Panc1 (cell line): Measurements from ENCODE around the gene TBC1D21. TPM values are rescaled to one million over a fixed set of nuclear protein-coding genes. Genes with fewer than 3 reads are reported as not detected.

ENCODE experiments used
- ATAC-seq: fragments of 200-7000 bp; cut with Tn5 transposase; 2 replicates; pipeline ENCODE4 v1.9.1; 2020; ENCODE audit warnings: mild to moderate bottlenecking, moderate library complexity
- BruUV-seq: library from RNA; stranded (reverse); fragments of 400-500 nt; replicated peaks from 2 replicates; lab custom pipeline; 2021; lab: Mats Ljungman, UMichigan
- CTCF ChIA-PET: fragments of 300-600 bp; sonication (Branson Sonifier 250); formaldehyde crosslinking; loops from one replicate; lab custom pipeline; 2022; ENCODE audit warnings: antibody characterized with exemption; lab: Charles Lee
- POLR2A ChIA-PET: fragments of 300-600 bp; sonication (Branson Sonifier 250); formaldehyde crosslinking; loops from one replicate; lab custom pipeline; 2022; ENCODE audit warnings: antibody characterized with exemption; lab: Charles Lee
- DNase-seq: peaks from one replicate; pipeline ENCODE4 v3.0.0-alpha.2; 2010; ENCODE audit warnings: low read depth, low spot score
- H3K27ac ChIP-seq: 2 replicates; pipeline ENCODE4 v1.5.1; 2011; ENCODE audit warnings: mild to moderate bottlenecking, low read length, inconsistent platforms
- H3K27me3 ChIP-seq: fragments of 200-500 bp; sonication (Bioruptor generic); 2 replicates; pipeline ENCODE4 v1.6.0; 2014; ENCODE audit warnings: low read length, inconsistent platforms; ENCODE audit not compliant: control insufficient read depth, insufficient read depth
- H3K36me3 ChIP-seq: fragments of 200-500 bp; sonication (Bioruptor generic); 2 replicates; pipeline ENCODE4 v1.5.1; 2014; ENCODE audit warnings: inconsistent platforms, mild to moderate bottlenecking, low read length, moderate library complexity; ENCODE audit not compliant: control insufficient read depth, insufficient read depth
- H3K4me1 ChIP-seq: 2 replicates; pipeline ENCODE4 v1.5.1; 2011; ENCODE audit warnings: inconsistent platforms, mild to moderate bottlenecking, low read length, moderate library complexity; ENCODE audit not compliant: control insufficient read depth, insufficient read depth
- H3K4me3 ChIP-seq, 2 experiments: 2 replicates each; pipeline ENCODE4 v1.5.1; 2011 to 2012; ENCODE audit warnings: low read depth in 2 of 2, low read length in 2 of 2, mild to moderate bottlenecking in 2 of 2, inconsistent platforms in 1 of 2, moderate library complexity in 1 of 2
- H3K9me3 ChIP-seq: fragments of 200-500 bp; sonication (Bioruptor generic); 2 replicates; pipeline ENCODE4 v1.5.1; 2014; ENCODE audit warnings: low read depth, mild to moderate bottlenecking, inconsistent platforms, low read length, moderate library complexity; ENCODE audit not compliant: control insufficient read depth, insufficient read depth
- POLR2AphosphoS5 ChIP-seq: IDR thresholded peaks from 2 replicates; pipeline ENCODE4 v1.6.1; 2012; ENCODE audit warnings: mild to moderate bottlenecking, low read depth, low read length, moderate library complexity
- SIN3A ChIP-seq: IDR thresholded peaks from 2 replicates; pipeline ENCODE4 v1.6.1; 2012; ENCODE audit warnings: low read depth, mild to moderate bottlenecking, low read length, moderate library complexity, borderline replicate concordance; ENCODE audit not compliant: insufficient read depth
- TCF7L2 ChIP-seq: IDR thresholded peaks from 2 replicates; pipeline ENCODE4 v1.6.1; 2011; ENCODE audit warnings: mild to moderate bottlenecking, low read depth, low read length, inconsistent platforms
- in situ Hi-C: cut with HindIII; loops from 2 replicates; pipeline ENCODE4 v1.10.0; 2016; ENCODE audit warnings: low sequenced_read_pairs, low pct_unique_long_range_greater_than_20kb
- intact Hi-C: fragments of 100-400 bp; cut with micrococcal nuclease; formaldehyde crosslinking; loops from one replicate; pipeline ENCODE4 v1.10.0; 2022; ENCODE audit not compliant: unreplicated experiment
- total RNA-seq: library from RNA; stranded (reverse); gene quantifications from one replicate; pipeline ENCODE4 v1.2.1, GENCODE V29; 2021; ENCODE audit not compliant: unreplicated experiment
- TF ChIP-seq, protein P1 (sequence below): fragments of 450-650 bp; IDR thresholded peaks from 2 replicates; pipeline ENCODE4 v1.5.1; 2017; ENCODE audit warnings: mild to moderate bottlenecking
- TF ChIP-seq, protein P2 (sequence below), 2 experiments: IDR thresholded peaks; 2 replicates each; pipeline ENCODE4 v1.6.1; 2011 to 2012; ENCODE audit warnings: low read depth in 2 of 2, control low read depth in 1 of 2, low read length in 1 of 2, mild to moderate bottlenecking in 1 of 2, moderate library complexity in 1 of 2; ENCODE audit not compliant: insufficient read depth in 1 of 2

TBC1D21 gene
- total RNA-seq, 1 experiment from 2014 or later = not detected

DNA sequence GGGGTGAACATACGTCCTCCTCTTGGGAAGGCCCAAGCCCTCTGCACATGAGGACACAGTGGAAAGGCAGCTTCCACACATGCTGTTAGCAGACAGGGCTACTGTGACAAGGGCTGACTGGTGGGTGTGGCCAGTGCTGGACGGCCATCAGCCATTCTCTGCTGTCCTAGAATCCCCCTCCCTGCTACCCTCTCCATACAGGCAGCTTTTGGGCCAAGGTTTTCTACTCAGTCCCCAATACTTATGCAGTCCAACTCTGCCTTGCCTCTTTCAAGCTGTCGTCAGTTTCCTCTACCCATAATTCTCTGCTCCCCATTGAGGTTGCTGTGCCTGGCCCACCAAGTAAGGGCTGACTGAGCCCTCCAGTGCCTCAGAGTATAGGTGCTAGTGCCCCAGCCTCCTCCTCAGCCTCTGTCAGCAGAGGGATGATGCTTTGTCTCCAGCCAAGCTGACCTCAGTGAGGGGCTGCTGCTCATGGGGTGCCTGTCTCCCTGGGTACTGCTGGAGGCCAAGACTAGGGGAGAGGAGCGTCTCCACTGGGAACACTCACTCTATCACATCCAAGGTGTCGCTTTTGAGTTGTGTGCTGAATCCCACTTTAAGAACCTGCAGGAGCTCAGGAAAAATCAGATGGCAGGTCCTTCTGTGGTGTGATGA, 55.7 kb downstream of the TBC1D21 start:
- intact Hi-C loops = no loop called here
- CTCF ChIA-PET = interaction anchor here (0.6 kb wide), 1 partner anchor 307 kb away, joined by 12 read pairs; the partner anchor contains the start of gene CCDC33
- DNase-seq = no peak

DNA sequence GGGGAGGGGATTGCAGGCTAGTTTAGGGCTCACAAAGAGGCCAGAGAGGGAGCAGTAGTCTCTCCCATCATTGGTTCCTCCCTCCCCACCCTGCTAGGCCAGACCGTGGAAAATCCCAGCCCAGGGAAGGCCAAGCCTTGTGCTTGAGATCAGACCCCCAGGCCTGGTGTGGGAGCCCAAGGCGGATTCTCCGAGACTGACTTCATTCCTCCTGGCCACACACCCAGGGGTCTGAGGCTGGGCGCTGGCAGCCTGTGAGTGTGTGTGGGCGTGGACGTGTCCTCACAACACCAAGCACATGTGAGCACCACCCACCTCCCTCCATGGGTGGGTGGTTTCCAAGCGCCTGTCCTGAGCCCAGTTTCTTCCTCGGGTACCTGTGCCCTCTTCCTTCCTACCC, 57.0 kb downstream of the TBC1D21 start:
- no peak for ATAC-seq
- in situ Hi-C loops (no loop called here), intact Hi-C loops (no loop called here)
- Histone ChIP-seq H3K4me1 (peaks cover 9% of the 10 kb centered on the region), H3K27ac (no peak overlapping the region), H3K9me3 (no peaks in the 10 kb centered on the region), H3K36me3 (no peaks in the 10 kb centered on the region), H3K27me3 (no peaks in the 10 kb centered on the region), H3K4me3 (no peak overlapping the region)
- TF ChIP-seq TCF7L2 = no peak
- no peak for TF ChIP-seq POLR2AphosphoS5
- TF ChIP-seq, protein P1, sequence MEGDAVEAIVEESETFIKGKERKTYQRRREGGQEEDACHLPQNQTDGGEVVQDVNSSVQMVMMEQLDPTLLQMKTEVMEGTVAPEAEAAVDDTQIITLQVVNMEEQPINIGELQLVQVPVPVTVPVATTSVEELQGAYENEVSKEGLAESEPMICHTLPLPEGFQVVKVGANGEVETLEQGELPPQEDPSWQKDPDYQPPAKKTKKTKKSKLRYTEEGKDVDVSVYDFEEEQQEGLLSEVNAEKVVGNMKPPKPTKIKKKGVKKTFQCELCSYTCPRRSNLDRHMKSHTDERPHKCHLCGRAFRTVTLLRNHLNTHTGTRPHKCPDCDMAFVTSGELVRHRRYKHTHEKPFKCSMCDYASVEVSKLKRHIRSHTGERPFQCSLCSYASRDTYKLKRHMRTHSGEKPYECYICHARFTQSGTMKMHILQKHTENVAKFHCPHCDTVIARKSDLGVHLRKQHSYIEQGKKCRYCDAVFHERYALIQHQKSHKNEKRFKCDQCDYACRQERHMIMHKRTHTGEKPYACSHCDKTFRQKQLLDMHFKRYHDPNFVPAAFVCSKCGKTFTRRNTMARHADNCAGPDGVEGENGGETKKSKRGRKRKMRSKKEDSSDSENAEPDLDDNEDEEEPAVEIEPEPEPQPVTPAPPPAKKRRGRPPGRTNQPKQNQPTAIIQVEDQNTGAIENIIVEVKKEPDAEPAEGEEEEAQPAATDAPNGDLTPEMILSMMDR = no peak
- no peak for TF ChIP-seq SIN3A
- TF ChIP-seq, protein P2, sequence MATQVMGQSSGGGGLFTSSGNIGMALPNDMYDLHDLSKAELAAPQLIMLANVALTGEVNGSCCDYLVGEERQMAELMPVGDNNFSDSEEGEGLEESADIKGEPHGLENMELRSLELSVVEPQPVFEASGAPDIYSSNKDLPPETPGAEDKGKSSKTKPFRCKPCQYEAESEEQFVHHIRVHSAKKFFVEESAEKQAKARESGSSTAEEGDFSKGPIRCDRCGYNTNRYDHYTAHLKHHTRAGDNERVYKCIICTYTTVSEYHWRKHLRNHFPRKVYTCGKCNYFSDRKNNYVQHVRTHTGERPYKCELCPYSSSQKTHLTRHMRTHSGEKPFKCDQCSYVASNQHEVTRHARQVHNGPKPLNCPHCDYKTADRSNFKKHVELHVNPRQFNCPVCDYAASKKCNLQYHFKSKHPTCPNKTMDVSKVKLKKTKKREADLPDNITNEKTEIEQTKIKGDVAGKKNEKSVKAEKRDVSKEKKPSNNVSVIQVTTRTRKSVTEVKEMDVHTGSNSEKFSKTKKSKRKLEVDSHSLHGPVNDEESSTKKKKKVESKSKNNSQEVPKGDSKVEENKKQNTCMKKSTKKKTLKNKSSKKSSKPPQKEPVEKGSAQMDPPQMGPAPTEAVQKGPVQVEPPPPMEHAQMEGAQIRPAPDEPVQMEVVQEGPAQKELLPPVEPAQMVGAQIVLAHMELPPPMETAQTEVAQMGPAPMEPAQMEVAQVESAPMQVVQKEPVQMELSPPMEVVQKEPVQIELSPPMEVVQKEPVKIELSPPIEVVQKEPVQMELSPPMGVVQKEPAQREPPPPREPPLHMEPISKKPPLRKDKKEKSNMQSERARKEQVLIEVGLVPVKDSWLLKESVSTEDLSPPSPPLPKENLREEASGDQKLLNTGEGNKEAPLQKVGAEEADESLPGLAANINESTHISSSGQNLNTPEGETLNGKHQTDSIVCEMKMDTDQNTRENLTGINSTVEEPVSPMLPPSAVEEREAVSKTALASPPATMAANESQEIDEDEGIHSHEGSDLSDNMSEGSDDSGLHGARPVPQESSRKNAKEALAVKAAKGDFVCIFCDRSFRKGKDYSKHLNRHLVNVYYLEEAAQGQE (IDR thresholded peaks at IDR 0.05; ENCODE audit: insufficient read depth in 1 of 2, low read depth in 2 of 2, low read length in 1 of 2) = no peak
- ChIA-PET POLR2A (no interaction called here), CTCF (interaction anchor here (0.5 kb wide), 1 partner anchor 246 kb away, joined by 5 read pairs; no protein-coding TSS in a partner anchor)
- no TSS peak for BruUV-seq
- no peak for DNase-seq

More for the DNA sequence above, 55.7 kb downstream of the TBC1D21 start:
- POLR2A ChIA-PET = no interaction called here
- Histone ChIP-seq H3K4me3 (no peak overlapping the region), H3K27me3 (no peaks in the 10 kb centered on the region), H3K4me1 (peaks cover 17% of the 10 kb centered on the region), H3K27ac (no peak overlapping the region), H3K36me3 (no peaks in the 10 kb centered on the region), H3K9me3 (no peaks in the 10 kb centered on the region)
- no TSS peak for BruUV-seq
- no peak for ATAC-seq
- TF ChIP-seq, protein P1 = no peak
- TF ChIP-seq TCF7L2 (no peak), SIN3A (no peak), POLR2AphosphoS5 (no peak)
- TF ChIP-seq, protein P2 (IDR thresholded peaks at IDR 0.05; ENCODE audit: insufficient read depth in 1 of 2, low read depth in 2 of 2, low read length in 1 of 2) = no peak
- in situ Hi-C loops = no loop called here
